ENCODE data around the gene YBX2. TPM values are rescaled to one million over a fixed set of nuclear protein-coding genes. Genes with fewer than 3 reads are reported as not detected.

YBX2 gene
- total RNA-seq, 1 experiment from 2014 or later, result not detected

GRCh38 chr17:7317161-7317803 is 22.8 kb upstream of the YBX2 start:
- no peak overlapping the region for H2AFZ ChIP-seq (ENCODE audit: low read length)
- no peaks in the 10 kb centered on the region for H3K9me3 ChIP-seq (ENCODE audit: low read length)
- no peak for DNase-seq
- H3K27me3 ChIP-seq (ENCODE audit: low read length), result no peaks in the 10 kb centered on the region
- H3K4me3 ChIP-seq (ENCODE audit: low read length), result no peak overlapping the region
- no peak overlapping the region for H3K9ac ChIP-seq (ENCODE audit: low read length)
- peaks cover 11% of the 10 kb centered on the region; the same call in 1 of the 2 replicates for H4K20me1 ChIP-seq (ENCODE audit: insufficient read depth, low read depth, low read length)
- no peak overlapping the region for H3K27ac ChIP-seq (ENCODE audit: low read length)
- H3K36me3 ChIP-seq (ENCODE audit: insufficient read depth, low read length), result peaks cover 21% of the 10 kb centered on the region
- H3K4me2 ChIP-seq (ENCODE audit: low read depth, low read length, poor library complexity, severe bottlenecking), result no peak overlapping the region
- peaks cover 32% of the 10 kb centered on the region for H3K4me1 ChIP-seq (ENCODE audit: low read length)
- no peaks in the 10 kb centered on the region for H3K79me2 ChIP-seq (ENCODE audit: low read length)
- H3K9me2 ChIP-seq (replicated peaks; ENCODE audit: insufficient read depth, low read length), result no peaks in the 10 kb centered on the region

GRCh38 chr17:7315570-7316235 is 21.3 kb upstream of the YBX2 start:
- Histone ChIP-seq H3K4me3 (ENCODE audit: low read length) (peak overlapping the region; percentile 89), H3K4me1 (ENCODE audit: low read length) (peaks cover 41% of the 10 kb centered on the region), H2AFZ (ENCODE audit: low read length) (no peak overlapping the region), H3K36me3 (ENCODE audit: insufficient read depth, low read length) (peaks cover 30% of the 10 kb centered on the region), H4K20me1 (ENCODE audit: insufficient read depth, low read depth, low read length) (peaks cover 21% of the 10 kb centered on the region), H3K27ac (ENCODE audit: low read length) (peak overlapping the region; percentile 63), H3K79me2 (ENCODE audit: low read length) (peaks cover 3% of the 10 kb centered on the region), H3K27me3 (ENCODE audit: low read length) (no peaks in the 10 kb centered on the region), H3K9me2 (replicated peaks; ENCODE audit: insufficient read depth, low read length) (no peaks in the 10 kb centered on the region), H3K9me3 (ENCODE audit: low read length) (no peaks in the 10 kb centered on the region), H3K9ac (ENCODE audit: low read length) (peak overlapping the region; percentile 78), H3K4me2 (ENCODE audit: low read depth, low read length, poor library complexity, severe bottlenecking) (peak overlapping the region; percentile 83)
- DNase-seq, result no peak

- H3K79me2 ChIP-seq (ENCODE audit: low read length), result peaks cover 10% of the 10 kb centered on the region
- peak within 1 kb of the TSS; percentile 78 for H3K9ac ChIP-seq (ENCODE audit: low read length)
- peak within 1 kb of the TSS; percentile 89 for H3K4me3 ChIP-seq (ENCODE audit: low read length)
Measured at GRCh38 chr17:7314719-7315569, 20.5 kb upstream of the YBX2 start, which contains the start of gene GPS2. TSS of gene GPS2 (minus strand) at chr17:7315360. CDS start at chr17:7315052, 308 bp downstream.

DNA sequence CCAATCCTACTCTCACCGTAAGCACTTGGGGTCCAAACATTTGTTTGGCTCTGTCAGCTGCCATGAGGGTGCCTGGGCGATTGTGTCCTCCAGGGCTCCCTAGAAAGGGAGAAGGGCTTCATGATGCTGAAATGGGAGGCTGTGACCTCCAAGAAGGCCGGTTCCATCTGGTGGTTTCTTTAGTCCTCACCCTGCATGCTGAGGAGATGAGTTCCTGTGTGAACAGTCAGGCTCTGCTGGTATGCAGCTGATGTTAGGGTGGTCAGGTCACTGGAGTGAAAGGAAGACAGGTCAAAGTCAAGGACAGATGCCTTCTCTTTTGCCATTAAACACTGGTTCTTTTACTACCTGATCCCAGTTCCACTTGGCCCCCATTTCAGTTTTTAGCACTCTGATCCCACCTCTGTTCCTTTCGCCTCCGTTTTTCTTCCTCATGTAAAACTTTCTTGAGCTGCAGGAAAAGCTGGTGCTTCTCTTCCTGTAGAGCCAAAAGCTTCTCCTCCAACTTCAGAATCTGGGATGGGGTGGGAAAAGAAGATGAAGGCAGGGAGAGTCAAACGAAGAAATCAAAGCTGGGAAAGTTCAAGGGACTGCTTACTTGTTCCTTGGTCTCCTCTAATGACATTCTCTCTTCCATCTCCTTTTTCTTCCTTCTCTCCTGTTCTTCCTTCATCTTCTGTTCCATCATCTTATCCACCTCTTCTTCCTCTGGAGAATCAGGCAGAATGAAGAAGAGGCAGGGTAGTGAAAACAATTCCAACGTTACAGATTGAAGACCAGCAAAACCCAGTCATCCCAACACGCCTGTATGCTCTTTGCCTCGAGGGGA is 19.7 kb upstream of the YBX2 start:
- H2AFZ ChIP-seq (ENCODE audit: low read length), result no peak overlapping the region
- H3K79me2 ChIP-seq (ENCODE audit: low read length), result peaks cover 19% of the 10 kb centered on the region
- H4K20me1 ChIP-seq (ENCODE audit: insufficient read depth, low read depth, low read length), result peaks cover 37% of the 10 kb centered on the region

More at GRCh38 chr17:7314719-7315569, 20.5 kb upstream of the YBX2 start, which contains the start of gene GPS2:
- H3K4me2 ChIP-seq (ENCODE audit: low read depth, low read length, poor library complexity, severe bottlenecking), result peak within 1 kb of the TSS; percentile 83
- H3K36me3 ChIP-seq (ENCODE audit: insufficient read depth, low read length), result peaks cover 35% of the 10 kb centered on the region
- no peaks in the 10 kb centered on the region for H3K9me2 ChIP-seq (replicated peaks; ENCODE audit: insufficient read depth, low read length)
- DNase-seq, result peak; percentile 96
- no peaks in the 10 kb centered on the region for H3K27me3 ChIP-seq (ENCODE audit: low read length)
- peaks cover 49% of the 10 kb centered on the region for H3K4me1 ChIP-seq (ENCODE audit: low read length)
- H4K20me1 ChIP-seq (ENCODE audit: insufficient read depth, low read depth, low read length), result peaks cover 28% of the 10 kb centered on the region
- no peaks in the 10 kb centered on the region for H3K9me3 ChIP-seq (ENCODE audit: low read length)
- H2AFZ ChIP-seq (ENCODE audit: low read length), result no peak within 1 kb of the TSS
- peak within 1 kb of the TSS; percentile 63 for H3K27ac ChIP-seq (ENCODE audit: low read length)

GRCh38 chr17:7313088-7313889 is 18.9 kb upstream of the YBX2 start:
- Histone ChIP-seq H3K9me3 (ENCODE audit: low read length) (no peaks in the 10 kb centered on the region), H3K27me3 (ENCODE audit: low read length) (no peaks in the 10 kb centered on the region), H3K9ac (ENCODE audit: low read length) (peak overlapping the region; percentile 78), H3K9me2 (replicated peaks; ENCODE audit: insufficient read depth, low read length) (no peaks in the 10 kb centered on the region), H3K36me3 (ENCODE audit: insufficient read depth, low read length) (peaks cover 52% of the 10 kb centered on the region), H3K27ac (ENCODE audit: low read length) (peak overlapping the region; percentile 63; the same call in 1 of the 2 replicates), H2AFZ (ENCODE audit: low read length) (no peak overlapping the region), H3K79me2 (ENCODE audit: low read length) (peaks cover 27% of the 10 kb centered on the region), H3K4me3 (ENCODE audit: low read length) (peak overlapping the region; percentile 89), H4K20me1 (ENCODE audit: insufficient read depth, low read depth, low read length) (peaks cover 45% of the 10 kb centered on the region), H3K4me2 (ENCODE audit: low read depth, low read length, poor library complexity, severe bottlenecking) (peak overlapping the region; percentile 83), H3K4me1 (ENCODE audit: low read length) (peaks cover 63% of the 10 kb centered on the region)
- DNase-seq, result peak; percentile 74

More for the DNA sequence above, 19.7 kb upstream of the YBX2 start:
- Histone ChIP-seq H3K9me2 (replicated peaks; ENCODE audit: insufficient read depth, low read length) (no peaks in the 10 kb centered on the region), H3K9me3 (ENCODE audit: low read length) (no peaks in the 10 kb centered on the region), H3K27me3 (ENCODE audit: low read length) (no peaks in the 10 kb centered on the region), H3K4me2 (ENCODE audit: low read depth, low read length, poor library complexity, severe bottlenecking) (peak overlapping the region; percentile 83), H3K27ac (ENCODE audit: low read length) (peak overlapping the region; percentile 63), H3K4me1 (ENCODE audit: low read length) (peaks cover 57% of the 10 kb centered on the region), H3K36me3 (ENCODE audit: insufficient read depth, low read length) (peaks cover 43% of the 10 kb centered on the region), H3K4me3 (ENCODE audit: low read length) (peak overlapping the region; percentile 89), H3K9ac (ENCODE audit: low read length) (peak overlapping the region; percentile 78)
- DNase-seq, result peak; percentile 74

GRCh38 chr17:7312432-7313087 is 18.1 kb upstream of the YBX2 start:
- Histone ChIP-seq H3K9me2 (replicated peaks; ENCODE audit: insufficient read depth, low read length) (no peaks in the 10 kb centered on the region), H3K4me1 (ENCODE audit: low read length) (peaks cover 63% of the 10 kb centered on the region), H3K79me2 (ENCODE audit: low read length) (peaks cover 34% of the 10 kb centered on the region), H3K9ac (ENCODE audit: low read length) (peak overlapping the region; percentile 78), H3K9me3 (ENCODE audit: low read length) (no peaks in the 10 kb centered on the region), H3K4me3 (ENCODE audit: low read length) (peak overlapping the region; percentile 89; the same call in 1 of the 2 replicates), H3K27me3 (ENCODE audit: low read length) (no peaks in the 10 kb centered on the region), H2AFZ (ENCODE audit: low read length) (no peak overlapping the region), H4K20me1 (ENCODE audit: insufficient read depth, low read depth, low read length) (peaks cover 46% of the 10 kb centered on the region), H3K4me2 (ENCODE audit: low read depth, low read length, poor library complexity, severe bottlenecking) (peak overlapping the region; percentile 83), H3K36me3 (ENCODE audit: insufficient read depth, low read length) (peaks cover 48% of the 10 kb centered on the region), H3K27ac (ENCODE audit: low read length) (no peak overlapping the region)
- peak; percentile 57 for DNase-seq

Measured in Karpas-422 (cell line).